SJCRH30 (cell line): Measurements from ENCODE around the gene PPEF2. TPM values are rescaled to one million over a fixed set of nuclear protein-coding genes. Genes with fewer than 3 reads are reported as not detected.
"Not testable (repeated sequence)": the region's sequence is repeated elsewhere in the genome, so short reads cannot be mapped to it uniquely, and the experiment has no call there.

Experiments
- DNase-seq, 2 experiments: peaks; one replicate each; pipeline ENCODE4 v3.0.0-alpha.2; 2015 to 2020
- H3K27ac ChIP-seq: fragments of 250-450 bp; sonication (Bioruptor Pico); 2 replicates; pipeline ENCODE4 v1.5.1; 2020; ENCODE audit warnings: mild to moderate bottlenecking, moderate library complexity
- H3K27me3 ChIP-seq: fragments of 250-450 bp; sonication (Bioruptor Pico); 2 replicates; pipeline ENCODE4 v1.5.1; 2020; ENCODE audit warnings: mild to moderate bottlenecking, moderate library complexity
- H3K36me3 ChIP-seq: fragments of 250-450 bp; sonication (Bioruptor Pico); 2 replicates; pipeline ENCODE4 v1.5.1; 2020; ENCODE audit warnings: mild to moderate bottlenecking, moderate library complexity
- H3K4me1 ChIP-seq: fragments of 250-450 bp; sonication (Bioruptor Pico); 2 replicates; pipeline ENCODE4 v1.5.1; 2020; ENCODE audit warnings: mild to moderate bottlenecking, moderate library complexity
- H3K4me3 ChIP-seq: fragments of 250-450 bp; sonication (Bioruptor Pico); 2 replicates; pipeline ENCODE4 v1.5.1; 2020; ENCODE audit warnings: mild to moderate bottlenecking, moderate library complexity
- H3K9me3 ChIP-seq: fragments of 250-450 bp; sonication (Bioruptor Pico); replicated peaks from 2 replicates; pipeline ENCODE4 v1.5.1; 2020; ENCODE audit warnings: mild to moderate bottlenecking, moderate library complexity
- total RNA-seq: library from RNA; depleted of rRNA; stranded (reverse); fragments of >200 nt; shearing (Covaris generic); gene quantifications from 2 replicates; pipeline ENCODE4 v1.2.3, GENCODE V29; 2014; rRNA removed

Gene PPEF2
- not detected in 2 replicates for total RNA-seq

DNA sequence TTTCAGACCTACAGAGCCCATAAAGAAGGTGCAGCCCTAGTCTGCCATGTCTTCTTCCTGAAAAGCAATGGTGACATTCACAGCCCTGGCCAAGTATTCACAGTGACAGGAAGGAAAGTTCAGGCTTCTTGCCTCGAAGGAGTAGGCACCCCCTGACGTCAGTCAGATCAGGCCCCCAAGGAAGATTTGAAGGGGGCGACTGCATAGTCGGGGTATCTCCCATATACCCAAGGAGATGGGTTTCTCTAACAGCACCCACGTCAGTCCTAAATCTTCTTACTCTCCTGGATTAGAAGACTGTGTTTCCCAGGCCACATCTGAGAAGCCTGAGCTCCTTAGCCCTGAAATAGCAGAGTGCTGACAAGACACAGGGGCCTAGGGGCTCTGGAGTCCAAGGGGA is at the start of gene PPEF2:
PPEF2 (minus strand) TSS at position 101 of the 400 bp plus-strand sequence. CDS start 6,127 bp downstream, outside the sequence.
- DNase-seq: no peak
- Histone ChIP-seq H3K4me3 (no peak within 1 kb of the TSS), H3K27ac (no peak within 1 kb of the TSS), H3K9me3 (no peaks in the 10 kb centered on the region), H3K4me1 (peaks cover 3% of the 10 kb centered on the region; the same call in 1 of the 2 replicates), H3K27me3 (no peaks in the 10 kb centered on the region), H3K36me3 (no peaks in the 10 kb centered on the region)

DNA sequence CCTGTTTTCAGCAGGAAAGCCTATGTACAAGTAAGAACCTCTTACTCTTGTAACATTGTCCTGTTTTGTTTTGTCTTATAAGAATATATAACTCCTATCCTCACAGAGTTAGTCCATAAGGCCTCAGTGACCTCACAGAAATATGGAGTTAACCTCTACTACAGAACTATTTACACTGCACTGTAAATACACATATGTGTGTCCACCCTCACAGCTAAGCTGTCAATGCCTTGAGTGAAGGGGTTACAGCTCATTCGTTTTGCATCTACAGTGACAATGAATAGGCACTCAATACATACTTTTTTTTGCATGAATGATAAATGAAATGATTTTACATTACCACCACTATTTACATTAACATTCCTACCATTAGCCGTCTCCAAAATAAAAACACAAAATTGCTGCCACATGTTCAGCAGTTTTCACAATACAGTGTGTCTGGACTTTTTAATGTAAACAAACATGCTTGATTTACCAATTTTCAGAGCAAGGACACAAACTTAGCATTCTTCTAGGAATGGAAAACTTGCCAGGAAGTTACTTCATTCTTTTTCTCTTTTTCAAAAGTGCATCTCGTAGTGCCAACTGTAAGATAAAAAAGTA is 48.1 kb upstream of the PPEF2 start:
- no peak for DNase-seq
- Histone ChIP-seq H3K36me3 (peaks cover 79% of the 10 kb centered on the region), H3K4me3 (no peak overlapping the region), H3K27me3 (no peaks in the 10 kb centered on the region), H3K27ac (no peak overlapping the region), H3K4me1 (no peaks in the 10 kb centered on the region), H3K9me3 (no peaks in the 10 kb centered on the region)

DNA sequence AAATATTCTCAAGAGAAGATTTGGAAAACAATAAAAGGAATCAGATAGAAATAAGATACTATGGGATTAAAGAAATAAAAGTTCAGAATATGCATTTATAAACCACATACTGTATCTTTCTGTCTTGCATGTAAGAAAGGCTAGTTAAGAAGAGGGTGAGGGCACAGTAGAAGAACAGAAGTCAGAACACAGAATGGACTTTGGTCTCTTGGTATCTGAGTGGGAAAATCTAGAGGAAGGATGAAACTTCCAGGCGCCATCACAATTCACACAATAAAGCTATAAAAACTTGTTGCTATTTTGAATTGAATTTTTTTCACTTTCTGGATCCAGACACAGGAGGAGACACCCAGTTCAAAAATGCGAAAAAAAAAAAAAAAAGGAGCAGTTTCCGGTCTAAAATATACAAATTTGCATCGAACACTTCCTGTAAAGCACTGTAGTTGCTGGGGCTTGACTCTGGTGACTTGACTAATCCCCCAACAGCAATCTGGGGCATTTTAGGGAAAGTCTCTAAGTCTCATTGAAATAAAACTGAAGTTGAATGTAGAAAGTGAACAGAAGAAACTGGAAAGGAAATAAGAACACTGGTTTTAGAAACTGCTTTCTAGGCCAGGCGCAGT is 46.7 kb upstream of the PPEF2 start:
- no peak overlapping the region for H3K27ac ChIP-seq
- H3K4me3 ChIP-seq: no peak overlapping the region
- H3K4me1 ChIP-seq: no peaks in the 10 kb centered on the region
- DNase-seq: no peak
- no peaks in the 10 kb centered on the region for H3K9me3 ChIP-seq
- no peaks in the 10 kb centered on the region for H3K27me3 ChIP-seq
- H3K36me3 ChIP-seq: peaks cover 70% of the 10 kb centered on the region

- Histone ChIP-seq H3K4me3 (peak within 1 kb of the TSS; percentile 66), H3K4me1 (peaks cover 7% of the 10 kb centered on the region; the same call in 1 of the 2 replicates), H3K27me3 (no peaks in the 10 kb centered on the region), H3K27ac (peak within 1 kb of the TSS; percentile 58), H3K9me3 (no peaks in the 10 kb centered on the region), H3K36me3 (peaks cover 10% of the 10 kb centered on the region)
- DNase-seq: peak; percentile 79 to 81
These were observed 38.5 kb upstream of the PPEF2 start, which contains the start of gene NAAA for GRCh38 chr4:75940692-75941253. Gene NAAA (minus strand): TSS chr4:75941013. CDS start chr4:75940949, 64 bp downstream.

- no peaks in the 10 kb centered on the region for H3K27me3 ChIP-seq
- peaks cover 13% of the 10 kb centered on the region for H3K36me3 ChIP-seq
- peak; percentile 73 to 74 for DNase-seq
- H3K9me3 ChIP-seq: no peaks in the 10 kb centered on the region
- H3K27ac ChIP-seq: peak overlapping the region; percentile 58
- H3K4me1 ChIP-seq: peaks cover 7% of the 10 kb centered on the region; the same call in 1 of the 2 replicates
- peak overlapping the region; percentile 66 for H3K4me3 ChIP-seq
These were observed 37.8 kb upstream of the PPEF2 start for GRCh38 chr4:75939890-75940691.

- Histone ChIP-seq H3K27ac (no peak overlapping the region), H3K4me1 (peaks cover 7% of the 10 kb centered on the region; the same call in 1 of the 2 replicates), H3K27me3 (no peaks in the 10 kb centered on the region), H3K9me3 (no peaks in the 10 kb centered on the region), H3K4me3 (no peak overlapping the region), H3K36me3 (peaks cover 9% of the 10 kb centered on the region)
- DNase-seq: no peak
These were observed 33.4 kb upstream of the PPEF2 start for GRCh38 chr4:75935628-75936027.

DNA sequence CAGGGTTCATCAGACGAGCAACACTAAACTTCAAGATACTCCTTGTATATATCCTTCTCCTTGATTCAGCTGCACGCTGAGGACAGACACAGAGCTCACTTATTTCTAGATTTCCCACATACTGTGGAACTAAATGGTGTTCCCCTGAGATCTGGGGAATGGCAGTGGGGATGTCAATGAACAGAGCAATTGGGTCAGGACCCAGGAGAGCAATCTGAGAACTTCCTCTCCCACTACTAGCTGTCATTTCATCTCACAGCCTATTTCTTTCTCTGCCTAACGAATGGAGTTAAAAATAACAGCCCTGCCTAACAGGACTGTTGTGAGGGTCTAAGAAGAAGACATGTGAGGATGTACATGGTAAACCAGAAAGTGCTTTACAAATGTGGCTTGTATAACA is 27.9 kb upstream of the PPEF2 start:
- Histone ChIP-seq H3K27ac (no peak overlapping the region), H3K4me3 (no peak overlapping the region), H3K4me1 (no peaks in the 10 kb centered on the region), H3K27me3 (no peaks in the 10 kb centered on the region), H3K36me3 (peaks cover 11% of the 10 kb centered on the region; the same call in 1 of the 2 replicates), H3K9me3 (no peaks in the 10 kb centered on the region)
- DNase-seq: no peak

GRCh38 chr4:75924916-75925315 is 22.7 kb upstream of the PPEF2 start:
- H3K9me3 ChIP-seq, H3K27me3 ChIP-seq, H3K4me1 ChIP-seq, H3K27ac ChIP-seq, DNase-seq, H3K4me3 ChIP-seq, H3K36me3 ChIP-seq: not testable (repeated sequence)

DNA sequence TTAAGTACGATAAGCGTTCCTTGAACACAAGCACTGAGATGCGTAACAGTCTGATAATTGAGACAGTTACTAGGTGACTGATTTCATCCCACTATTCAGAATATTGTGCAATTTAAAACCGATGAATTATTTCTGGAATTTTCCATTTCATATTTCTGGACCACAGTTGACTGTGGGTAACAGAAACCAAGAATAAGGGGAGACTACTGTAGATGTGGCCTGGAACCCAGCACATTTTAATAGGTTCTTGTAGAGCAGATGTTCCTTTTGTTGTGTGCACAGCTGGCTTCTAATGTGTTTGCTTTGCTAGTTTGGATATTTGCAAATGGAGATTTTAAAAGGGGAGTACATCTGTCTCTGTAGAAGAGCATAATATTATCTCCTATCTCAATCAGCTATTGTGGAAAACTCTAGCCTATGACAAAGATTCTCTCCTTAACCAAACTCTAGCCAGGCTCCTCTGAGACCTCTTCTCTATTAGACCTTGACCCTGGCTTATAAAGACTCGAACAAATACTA is 22.1 kb upstream of the PPEF2 start:
- Histone ChIP-seq H3K4me3 (no peak overlapping the region), H3K4me1 (no peaks in the 10 kb centered on the region), H3K9me3 (no peaks in the 10 kb centered on the region), H3K27me3 (no peaks in the 10 kb centered on the region), H3K27ac (no peak overlapping the region), H3K36me3 (peaks cover 5% of the 10 kb centered on the region; the same call in 1 of the 2 replicates)
- DNase-seq: no peak

- no peaks in the 10 kb centered on the region for H3K9me3 ChIP-seq
- H3K36me3 ChIP-seq: peaks cover 5% of the 10 kb centered on the region; the same call in 1 of the 2 replicates
- no peak overlapping the region for H3K27ac ChIP-seq
- H3K4me3 ChIP-seq: no peak overlapping the region
- no peaks in the 10 kb centered on the region for H3K27me3 ChIP-seq
- no peak for DNase-seq
- no peaks in the 10 kb centered on the region for H3K4me1 ChIP-seq
These were observed 20.3 kb upstream of the PPEF2 start for GRCh38 chr4:75922588-75922987.

DNA sequence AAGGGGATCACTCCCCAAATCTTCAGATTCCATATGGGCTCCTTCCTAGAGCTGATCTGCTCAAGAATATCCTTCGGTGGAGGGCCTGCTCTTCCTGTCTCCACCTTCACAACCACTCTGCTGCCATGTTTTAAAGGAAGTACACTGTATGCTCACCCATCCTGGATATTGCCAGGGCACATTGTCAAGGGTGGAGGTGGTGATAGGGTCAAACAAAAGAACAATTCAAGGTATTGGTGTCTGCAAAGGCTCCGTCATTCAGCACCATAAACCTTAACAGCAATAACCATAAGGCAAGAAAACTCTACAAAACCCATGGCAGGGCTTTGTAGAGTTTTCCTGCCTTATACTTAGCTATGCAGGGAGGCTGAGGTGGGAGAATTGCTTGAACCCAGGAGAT is 19.7 kb upstream of the PPEF2 start:
- no peak overlapping the region for H3K27ac ChIP-seq
- H3K9me3 ChIP-seq: no peaks in the 10 kb centered on the region
- H3K27me3 ChIP-seq: no peaks in the 10 kb centered on the region
- no peaks in the 10 kb centered on the region for H3K4me1 ChIP-seq
- H3K4me3 ChIP-seq: no peak overlapping the region
- H3K36me3 ChIP-seq: peaks cover 5% of the 10 kb centered on the region; the same call in 1 of the 2 replicates
- no peak for DNase-seq

DNA sequence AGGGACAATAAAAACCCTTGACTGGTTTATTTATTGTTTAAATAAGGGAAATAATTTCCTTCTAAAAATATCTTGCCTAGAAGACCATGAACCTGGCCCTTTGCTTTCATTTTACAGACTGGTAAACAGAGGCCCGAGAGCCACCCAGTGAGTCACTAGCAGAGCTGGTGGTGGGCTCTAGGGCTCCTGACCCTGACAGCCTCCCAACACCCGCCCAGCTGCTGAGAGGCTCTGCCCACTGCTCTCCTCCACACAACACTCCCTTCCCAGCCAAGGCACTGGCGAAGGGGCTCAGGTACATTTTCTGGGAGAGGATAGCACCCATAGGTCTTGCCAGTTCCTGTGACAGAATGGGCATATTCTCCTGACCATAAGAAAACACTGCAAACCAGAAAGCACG is 18.1 kb upstream of the PPEF2 start:
- H3K27ac ChIP-seq: no peak overlapping the region
- H3K36me3 ChIP-seq: peaks cover 5% of the 10 kb centered on the region; the same call in 1 of the 2 replicates
- H3K4me3 ChIP-seq: no peak overlapping the region
- no peaks in the 10 kb centered on the region for H3K27me3 ChIP-seq
- H3K4me1 ChIP-seq: 0 out of 2 replicates have a peak, but pooled peaks cover 3% of the 10 kb centered on the region
- no peaks in the 10 kb centered on the region for H3K9me3 ChIP-seq
- no peak for DNase-seq

DNA sequence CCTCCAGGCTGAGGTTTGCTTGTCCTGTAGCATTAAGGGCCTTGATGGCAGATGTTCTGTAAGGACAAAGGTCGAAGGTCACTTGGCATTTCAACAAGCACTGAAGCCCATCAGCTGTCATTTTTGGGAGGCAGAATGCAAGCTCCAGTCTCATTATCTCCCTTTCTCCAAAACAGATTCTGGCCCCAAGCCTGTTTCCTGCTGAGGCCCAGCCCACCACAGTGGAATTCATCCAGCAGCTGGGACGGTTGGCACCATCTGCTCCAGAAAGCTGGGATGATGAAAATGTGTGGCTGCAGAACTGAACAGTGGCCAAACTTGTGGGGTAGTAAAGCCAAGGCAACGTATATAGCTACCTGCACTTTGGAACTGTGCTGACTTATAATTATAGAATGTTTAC is 17.7 kb upstream of the PPEF2 start:
- no peak overlapping the region for H3K27ac ChIP-seq
- H3K36me3 ChIP-seq: peaks cover 5% of the 10 kb centered on the region; the same call in 1 of the 2 replicates
- H3K9me3 ChIP-seq: no peaks in the 10 kb centered on the region
- no peaks in the 10 kb centered on the region for H3K27me3 ChIP-seq
- H3K4me3 ChIP-seq: no peak overlapping the region
- 0 out of 2 replicates have a peak, but pooled peaks cover 3% of the 10 kb centered on the region for H3K4me1 ChIP-seq
- peak; percentile 35 to 41 for DNase-seq

DNA sequence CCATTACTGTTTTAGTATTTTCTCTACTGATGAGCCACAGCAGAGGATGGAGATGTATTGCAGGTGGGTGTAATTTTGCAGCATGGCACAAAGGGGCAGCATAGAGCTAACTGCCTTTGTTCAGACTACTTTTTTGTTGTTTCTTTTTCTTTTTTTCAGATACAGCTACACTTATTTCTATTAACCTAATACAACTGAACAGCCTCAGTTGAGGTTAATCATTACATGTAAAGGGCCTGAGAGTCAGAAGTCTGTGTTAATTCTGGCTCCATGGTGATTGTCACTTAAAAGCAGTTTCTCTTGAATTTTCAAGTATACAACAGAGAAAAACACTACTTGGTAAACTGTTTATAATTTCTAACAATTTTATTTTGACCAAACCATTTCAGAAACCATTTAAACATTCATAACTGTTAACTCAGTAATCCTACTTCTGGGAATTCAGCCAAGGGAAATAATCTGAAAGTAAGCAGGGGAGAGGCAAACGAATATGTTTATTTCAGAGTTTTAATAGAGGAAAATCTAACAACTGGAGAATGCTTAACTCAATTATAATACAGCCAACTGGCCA is 13.9 kb upstream of the PPEF2 start:
- Histone ChIP-seq H3K27ac (no peak overlapping the region), H3K27me3 (no peaks in the 10 kb centered on the region), H3K36me3 (no peaks in the 10 kb centered on the region), H3K4me3 (no peak overlapping the region), H3K4me1 (0 out of 2 replicates have a peak, but pooled peaks cover 3% of the 10 kb centered on the region), H3K9me3 (peaks cover 3% of the 10 kb centered on the region)
- peak; percentile 26 to 64 for DNase-seq
